Heart left ventricle (tissue), 16 donors: Measurements from ENCODE around the gene MRGPRX3. TPM values are rescaled to one million over a fixed set of nuclear protein-coding genes. Genes with fewer than 3 reads are reported as not detected.

ENCODE experiments used
- ATAC-seq, 4 donors: fragments of 200-7000 bp; cut with Tn5 transposase; one replicate each; pipeline ENCODE4 v1.9.1; 2020 to 2022; ENCODE audit warnings: moderate library complexity in 4 of 4, mild to moderate bottlenecking in 3 of 4, moderate number of reproducible peaks in 1 of 4
- DNase-seq, 5 donors: peaks; one replicate each; pipeline ENCODE4 v3.0.0-alpha.2; 2020
- H3K27ac ChIP-seq, 12 donors: fragments of 200-600 bp; sonication (generic) in 4 of 12; one replicate each; pipeline versions ENCODE4 v1.5.0 to v1.8.0; 2016 to 2022; ENCODE audit warnings: mild to moderate bottlenecking in 2 of 12
- H3K27me3 ChIP-seq, 9 donors: fragments of 200-600 bp; sonication (generic) in 2 of 9; one replicate each; pipeline versions ENCODE4 v1.5.1 to v1.8.0; 2016 to 2022; ENCODE audit warnings: mild to moderate bottlenecking in 3 of 9
- H3K36me3 ChIP-seq, 9 donors: fragments of 200-600 bp; sonication (generic) in 2 of 9; one replicate each; pipeline versions ENCODE4 v1.5.0 to v1.8.0; 2018 to 2022; ENCODE audit warnings: mild to moderate bottlenecking in 2 of 9
- H3K4me1 ChIP-seq, 12 donors: fragments of 200-600 bp; sonication (generic) in 4 of 12; one replicate each; pipeline versions ENCODE4 v1.5.0 to v1.8.0; 2016 to 2022; ENCODE audit warnings: mild to moderate bottlenecking in 3 of 12
- H3K4me3 ChIP-seq, 12 donors: fragments of 200-600 bp; sonication (generic) in 4 of 12; one replicate each; pipeline versions ENCODE4 v1.5.0 to v1.8.0; 2017 to 2022; ENCODE audit warnings: mild to moderate bottlenecking in 9 of 12, moderate library complexity in 4 of 12
- H3K9me3 ChIP-seq, 12 donors: fragments of 200-600 bp; sonication (generic) in 4 of 12; one replicate each; pipeline versions ENCODE4 v1.5.0 to v1.8.0; 2016 to 2022; ENCODE audit warnings: mild to moderate bottlenecking in 1 of 12
- POLR2A ChIP-seq, 2 donors: fragments of 450-650 bp; IDR thresholded peaks; one replicate each; pipeline ENCODE4 v1.6.1; 2017; ENCODE audit warnings: antibody characterized with exemption in 2 of 2, mild to moderate bottlenecking in 2 of 2, moderate library complexity in 2 of 2
- WGBS, 4 donors: extraction: QIAGEN DNeasy Blood & Tissue Kit in 2 of 4; methylation state at CpG; one replicate each; pipeline versions ENCODE4 v1.1.5 to v1.1.7; 2013 to 2018; 5-methylcytosine and 5-hydroxymethylcytosine counted together
- intact Hi-C, 10 donors: fragments of 100-400 bp; cut with DNase I; formaldehyde crosslinking; loops; one replicate each; pipeline versions ENCODE4 v1.11.1 to v1.14.2; 2022
- polyA plus RNA-seq, 2 donors: library from polyadenylated mRNA; stranded (reverse); fragments of 200-250 nt; gene quantifications; one replicate each; pipeline ENCODE4 v1.2.3, GENCODE V29; 2013
- total RNA-seq, 9 donors: library from RNA; depleted of rRNA in 2 of 9; stranded (reverse); fragments of >200 nt in 2 of 9; fragmentation: NEBNext Ultra II Directional in 3 of 9; extraction: Animal tissue kit (Norgen Biotek cat#: 25700) in 3 of 9; gene quantifications; one replicate each; pipeline versions ENCODE4 v1.1.0 to v1.2.4, GENCODE V29; 2016 to 2023
- TF ChIP-seq, protein P1 (sequence below), 12 donors: fragments of 200-600 bp; sonication (generic) in 4 of 12; IDR thresholded peaks; one replicate each; pipeline versions ENCODE4 v1.5.0 to v1.8.0; 2018 to 2022; ENCODE audit warnings: antibody characterized with exemption in 12 of 12, mild to moderate bottlenecking in 5 of 12
- donor health status: ischemic (EF 13 %, LVEDD 7.1; RV severe dilation, severe dysfunction).
- donor health status: healthy with polysubstance abuse.
- donor health status: DM: no; HTN: yes; CAD: no.
- donor health status: DM: no; HTN: no; CAD: no.
- donor health status: ischemic (EF 25% LVEDD 6.9; RV normal size, moderate dysfunction).
- donor health status: ischemic (EF 25% LVEDD 5.7; RV mildly dilated, moderate dysfunction).
- donor health status: healthy.
- donor health status: DM: yes; HTN: yes; CAD: no.
- donor health status: ischemic (EF 35%, LVEDD 5.7; RV mildly dilated, moderate dysfunction).
- donor health status: nonischemic (EF 11% LVEDD 7.7; RV severe dilation, severe dysfunction).
- donor health status: DM: yes; HTN: yes; CAD: no.
- donor health status: PGD.
- donor health status: ischemic (EF 29% LVEDD 5.4; RV normal size, mild dysfunction).
- donor health status: nonischemic (EF 23%, LVEDD 6.1; RV moderate dilation, normal function).

MRGPRX3 gene
- total and polyA plus RNA-seq, 11 donors: not detected

DNA sequence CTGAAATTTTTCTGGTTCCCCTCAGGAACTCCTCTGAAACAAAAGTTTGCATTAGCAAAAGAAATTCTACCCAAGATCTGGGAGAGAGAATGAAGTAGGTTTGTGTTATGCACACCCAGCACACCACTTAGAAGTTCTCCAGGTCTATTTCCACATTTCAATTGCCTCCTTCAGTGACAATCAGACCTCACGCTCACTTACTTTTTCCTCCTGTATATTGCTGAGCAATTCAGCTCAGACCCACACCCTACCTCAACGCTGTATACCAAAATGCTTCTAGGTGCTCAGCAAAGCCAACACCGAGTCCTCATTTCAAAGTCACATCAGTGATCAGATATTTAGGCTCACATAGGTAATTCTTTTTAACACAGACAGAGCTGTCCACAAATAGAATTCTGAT lies 19.2 kb downstream of the MRGPRX3 start:
- TF ChIP-seq POLR2A (IDR thresholded peaks at IDR 0.05): no peak
- TF ChIP-seq, protein P1, sequence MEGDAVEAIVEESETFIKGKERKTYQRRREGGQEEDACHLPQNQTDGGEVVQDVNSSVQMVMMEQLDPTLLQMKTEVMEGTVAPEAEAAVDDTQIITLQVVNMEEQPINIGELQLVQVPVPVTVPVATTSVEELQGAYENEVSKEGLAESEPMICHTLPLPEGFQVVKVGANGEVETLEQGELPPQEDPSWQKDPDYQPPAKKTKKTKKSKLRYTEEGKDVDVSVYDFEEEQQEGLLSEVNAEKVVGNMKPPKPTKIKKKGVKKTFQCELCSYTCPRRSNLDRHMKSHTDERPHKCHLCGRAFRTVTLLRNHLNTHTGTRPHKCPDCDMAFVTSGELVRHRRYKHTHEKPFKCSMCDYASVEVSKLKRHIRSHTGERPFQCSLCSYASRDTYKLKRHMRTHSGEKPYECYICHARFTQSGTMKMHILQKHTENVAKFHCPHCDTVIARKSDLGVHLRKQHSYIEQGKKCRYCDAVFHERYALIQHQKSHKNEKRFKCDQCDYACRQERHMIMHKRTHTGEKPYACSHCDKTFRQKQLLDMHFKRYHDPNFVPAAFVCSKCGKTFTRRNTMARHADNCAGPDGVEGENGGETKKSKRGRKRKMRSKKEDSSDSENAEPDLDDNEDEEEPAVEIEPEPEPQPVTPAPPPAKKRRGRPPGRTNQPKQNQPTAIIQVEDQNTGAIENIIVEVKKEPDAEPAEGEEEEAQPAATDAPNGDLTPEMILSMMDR (IDR thresholded peaks at IDR 0.05): no peak
- 81 to 86% (median 84%) methylated on average over 3 of the region's 3 CpGs for WGBS, 4 donors
- ATAC-seq (no peak), DNase-seq (no peak)
- Histone ChIP-seq H3K27me3 (peaks cover 0 to 24% (median 0%) of the 10 kb centered on the region in 9 donors), H3K36me3 (no peaks in the 10 kb centered on the region), H3K9me3 (no peaks in the 10 kb centered on the region), H3K27ac (no peak overlapping the region), H3K4me3 (no peak overlapping the region), H3K4me1 (no peaks in the 10 kb centered on the region)
- intact Hi-C loops: no loop called here

DNA sequence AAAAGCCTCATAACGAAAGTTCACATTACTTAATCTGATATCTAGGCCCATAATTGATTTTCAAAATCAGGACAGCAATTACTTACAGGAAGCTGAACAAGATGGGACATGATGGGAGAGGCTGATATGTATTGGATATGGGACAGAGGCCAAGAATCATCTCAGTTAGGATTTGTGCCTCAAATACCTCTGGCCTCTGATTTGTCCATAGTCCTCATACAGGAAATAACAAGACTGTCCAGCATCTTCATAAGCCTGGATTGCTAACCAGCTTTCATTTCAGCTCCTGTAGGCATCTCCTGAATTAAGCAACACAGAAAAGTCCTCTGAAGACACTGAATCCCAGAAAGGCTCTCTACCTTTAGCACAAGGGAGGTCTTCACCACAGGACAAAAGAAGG lies 36.0 kb downstream of the MRGPRX3 start:
- intact Hi-C loops: no loop called here
- H3K36me3 ChIP-seq: no peaks in the 10 kb centered on the region
- WGBS, 4 donors: 37 to 68% (median 44%) methylated on average over 1 of the region's 1 CpG
- no peak for TF ChIP-seq POLR2A (IDR thresholded peaks at IDR 0.05)
- TF ChIP-seq, protein P1 (IDR thresholded peaks at IDR 0.05): no peak
- no peak for DNase-seq
- H3K27ac ChIP-seq: no peak overlapping the region
- H3K27me3 ChIP-seq: peaks cover 0 to 4% (median 0%) of the 10 kb centered on the region in 9 donors
- peaks cover 0 to 8% (median 0%) of the 10 kb centered on the region in 12 donors for H3K9me3 ChIP-seq
- no peak for ATAC-seq
- no peak overlapping the region for H3K4me3 ChIP-seq
- no peaks in the 10 kb centered on the region for H3K4me1 ChIP-seq

DNA sequence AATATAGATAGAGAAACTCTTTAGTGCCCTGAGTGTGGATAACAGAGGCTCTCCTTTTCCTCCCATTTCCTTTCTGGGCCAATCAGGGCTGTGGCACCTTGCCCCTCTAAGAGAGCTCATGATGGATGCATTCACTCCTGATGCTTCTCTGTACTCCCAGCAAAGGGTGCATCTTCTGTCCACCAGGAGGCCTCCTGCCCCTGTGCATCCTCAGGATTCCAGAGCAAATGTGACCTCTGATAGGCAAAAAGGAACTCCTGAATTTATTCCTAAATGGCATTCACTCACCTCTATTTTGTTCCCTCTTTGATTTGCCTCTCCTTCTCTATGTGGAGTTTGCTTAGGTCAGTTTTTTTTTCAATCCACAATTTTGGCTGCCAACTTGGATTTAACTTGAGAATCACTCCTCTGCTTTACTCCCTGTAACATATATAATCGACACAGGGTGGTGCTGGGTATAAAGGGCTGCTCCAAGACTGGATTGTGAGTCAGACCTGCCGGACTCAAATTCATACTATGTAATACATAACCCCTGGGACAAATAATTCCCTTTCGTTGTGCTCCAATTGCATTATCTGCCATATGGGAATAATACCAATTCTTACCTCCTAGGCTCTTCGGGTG lies 39.1 kb downstream of the MRGPRX3 start:
- 66 to 81% (median 70%) methylated on average over 4 of the region's 4 CpGs for WGBS, 4 donors
- H3K9me3 ChIP-seq: peaks cover 0 to 6% (median 0%) of the 10 kb centered on the region in 12 donors
- no peak overlapping the region for H3K4me3 ChIP-seq
- ATAC-seq: peak in 1 of 4 donors; percentile 52
- peaks cover 0 to 9% (median under 1%) of the 10 kb centered on the region in 9 donors for H3K27me3 ChIP-seq
- no peak overlapping the region for H3K27ac ChIP-seq
- TF ChIP-seq, protein P1 (IDR thresholded peaks at IDR 0.05): peak in 7 of 12 donors; percentile 16 to 41 (median 21)
- no peak for TF ChIP-seq POLR2A (IDR thresholded peaks at IDR 0.05)
- no peak for DNase-seq
- H3K36me3 ChIP-seq: no peaks in the 10 kb centered on the region
- H3K4me1 ChIP-seq: no peaks in the 10 kb centered on the region
- intact Hi-C loops: no loop called here

DNA sequence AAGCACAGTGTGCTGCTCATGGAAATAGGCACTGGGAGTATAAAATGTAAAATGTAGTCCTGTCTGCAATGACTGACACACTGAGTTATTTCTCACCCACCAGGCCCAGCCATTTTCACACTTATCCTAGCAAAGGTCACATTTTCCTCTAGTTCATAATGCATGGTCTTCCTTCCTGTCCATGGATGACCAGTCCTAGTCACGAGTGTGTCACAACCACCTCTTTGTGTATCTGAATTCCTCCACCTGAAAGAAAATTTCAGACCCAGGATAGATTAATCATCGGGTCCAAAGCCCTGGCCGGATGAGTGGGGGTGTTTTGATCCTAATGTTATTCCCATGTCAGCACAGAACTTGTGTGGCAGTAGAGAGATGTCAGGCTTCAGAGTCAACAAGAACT lies 40.3 kb downstream of the MRGPRX3 start, which contains the start of gene MRGPRX4:
TSS of gene MRGPRX4 (plus strand) at position 172 of the 400 bp plus-strand sequence. CDS start 420 bp downstream, outside the sequence.
- Histone ChIP-seq H3K9me3 (no peaks in the 10 kb centered on the region), H3K4me1 (no peaks in the 10 kb centered on the region), H3K27ac (no peak within 1 kb of the TSS), H3K36me3 (no peaks in the 10 kb centered on the region), H3K4me3 (no peak within 1 kb of the TSS), H3K27me3 (peaks cover 0 to 14% (median 3%) of the 10 kb centered on the region in 9 donors)
- DNase-seq: no peak
- no peak for ATAC-seq
- no peak for TF ChIP-seq POLR2A (IDR thresholded peaks at IDR 0.05)
- TF ChIP-seq, protein P1 (IDR thresholded peaks at IDR 0.05): no peak
- WGBS, 4 donors: 67 to 83% (median 78%) methylated on average over 3 of the region's 3 CpGs
- intact Hi-C loops: no loop called here
